Measurements from ENCODE around the gene GULP1. TPM values are rescaled to one million over a fixed set of nuclear protein-coding genes. Genes with fewer than 3 reads are reported as not detected.
A peak's percentile ranks its signal among the peaks of the same experiment; 100 is the strongest.

Gene GULP1
- total RNA-seq, 1 donor from 2014 or later = 27.6 TPM

- ATAC-seq = no peak
- DNase-seq = no peak
- intact Hi-C loops (cut with DNase I) = no loop called here
- H3K9me3 ChIP-seq = no peaks in the 10 kb centered on the region
- no peaks in the 10 kb centered on the region for H3K36me3 ChIP-seq
- no peak for TF ChIP-seq CTCF (IDR thresholded peaks at IDR 0.05)
- no peaks in the 10 kb centered on the region for H3K27me3 ChIP-seq (ENCODE audit: low read depth)
- no peak overlapping the region for H3K27ac ChIP-seq
- H3K4me3 ChIP-seq = no peak overlapping the region
- H3K4me1 ChIP-seq = peaks cover 8% of the 10 kb centered on the region
Observed at GRCh38 chr2:188379748-188380147, 88.1 kb downstream of the GULP1 start.

- no peak overlapping the region for H3K4me3 ChIP-seq
- DNase-seq (no peak), ATAC-seq (no peak)
- no peak for TF ChIP-seq CTCF (IDR thresholded peaks at IDR 0.05)
- no peaks in the 10 kb centered on the region for H3K9me3 ChIP-seq
- no peaks in the 10 kb centered on the region for H3K36me3 ChIP-seq
- no peaks in the 10 kb centered on the region for H3K27me3 ChIP-seq (ENCODE audit: low read depth)
- intact Hi-C loops (cut with DNase I) = no loop called here
- H3K27ac ChIP-seq = no peak overlapping the region
- H3K4me1 ChIP-seq = peaks cover 8% of the 10 kb centered on the region
Observed at GRCh38 chr2:188380280-188380679, 88.6 kb downstream of the GULP1 start.

GRCh38 chr2:188381614-188382013 lies 89.9 kb downstream of the GULP1 start:
- H3K27me3 ChIP-seq (ENCODE audit: low read depth) = no peaks in the 10 kb centered on the region
- intact Hi-C loops (cut with DNase I) = no loop called here
- TF ChIP-seq CTCF (IDR thresholded peaks at IDR 0.05) = no peak
- DNase-seq = no peak
- no peak for ATAC-seq
- H3K4me3 ChIP-seq = no peak overlapping the region
- peaks cover 8% of the 10 kb centered on the region for H3K4me1 ChIP-seq
- H3K9me3 ChIP-seq = no peaks in the 10 kb centered on the region
- no peak overlapping the region for H3K27ac ChIP-seq
- H3K36me3 ChIP-seq = no peaks in the 10 kb centered on the region

- intact Hi-C loops (cut with DNase I) = no loop called here
- Histone ChIP-seq H3K36me3 (no peaks in the 10 kb centered on the region), H3K4me3 (no peak overlapping the region), H3K27me3 (ENCODE audit: low read depth) (no peaks in the 10 kb centered on the region), H3K27ac (no peak overlapping the region), H3K4me1 (peaks cover 8% of the 10 kb centered on the region), H3K9me3 (no peaks in the 10 kb centered on the region)
- DNase-seq (no peak), ATAC-seq (peak in 1 of 2 donors; percentile 21)
- no peak for TF ChIP-seq CTCF (IDR thresholded peaks at IDR 0.05)
Observed at GRCh38 chr2:188382107-188382506, 90.4 kb downstream of the GULP1 start.

GRCh38 chr2:188383158-188383557 lies 91.5 kb downstream of the GULP1 start:
- peaks cover 8% of the 10 kb centered on the region for H3K4me1 ChIP-seq
- H3K27ac ChIP-seq = peak overlapping the region; percentile 19
- intact Hi-C loops (cut with DNase I) = no loop called here
- no peaks in the 10 kb centered on the region for H3K9me3 ChIP-seq
- no peak for DNase-seq
- peak in 1 of 2 donors; percentile 46 for ATAC-seq
- H3K36me3 ChIP-seq = no peaks in the 10 kb centered on the region
- H3K4me3 ChIP-seq = peak overlapping the region; percentile 33
- no peaks in the 10 kb centered on the region for H3K27me3 ChIP-seq (ENCODE audit: low read depth)
- TF ChIP-seq CTCF (IDR thresholded peaks at IDR 0.05) = no peak

GRCh38 chr2:188385857-188386256 lies 94.2 kb downstream of the GULP1 start:
- intact Hi-C loops (cut with DNase I) = no loop called here
- H3K4me1 ChIP-seq = peaks cover 8% of the 10 kb centered on the region
- DNase-seq (no peak), ATAC-seq (no peak)
- H3K27me3 ChIP-seq (ENCODE audit: low read depth) = no peaks in the 10 kb centered on the region
- no peaks in the 10 kb centered on the region for H3K9me3 ChIP-seq
- no peak for TF ChIP-seq CTCF (IDR thresholded peaks at IDR 0.05)
- H3K36me3 ChIP-seq = no peaks in the 10 kb centered on the region
- H3K27ac ChIP-seq = no peak overlapping the region
- no peak overlapping the region for H3K4me3 ChIP-seq

All from lower lobe of right lung (tissue), 2 donors.